GM19099 (cell line): Measurements from ENCODE around the gene SBNO2.
A peak's percentile ranks its signal among the peaks of the same experiment; 100 is the strongest.

Experiments used
- POLR2A ChIP-seq: IDR thresholded peaks from 3 replicates; pipeline ENCODE4 v1.6.1; 2011; ENCODE audit warnings: low read depth; ENCODE audit not compliant: insufficient read length; ENCODE audit errors: extremely low read depth

The SBNO2 gene

DNA sequence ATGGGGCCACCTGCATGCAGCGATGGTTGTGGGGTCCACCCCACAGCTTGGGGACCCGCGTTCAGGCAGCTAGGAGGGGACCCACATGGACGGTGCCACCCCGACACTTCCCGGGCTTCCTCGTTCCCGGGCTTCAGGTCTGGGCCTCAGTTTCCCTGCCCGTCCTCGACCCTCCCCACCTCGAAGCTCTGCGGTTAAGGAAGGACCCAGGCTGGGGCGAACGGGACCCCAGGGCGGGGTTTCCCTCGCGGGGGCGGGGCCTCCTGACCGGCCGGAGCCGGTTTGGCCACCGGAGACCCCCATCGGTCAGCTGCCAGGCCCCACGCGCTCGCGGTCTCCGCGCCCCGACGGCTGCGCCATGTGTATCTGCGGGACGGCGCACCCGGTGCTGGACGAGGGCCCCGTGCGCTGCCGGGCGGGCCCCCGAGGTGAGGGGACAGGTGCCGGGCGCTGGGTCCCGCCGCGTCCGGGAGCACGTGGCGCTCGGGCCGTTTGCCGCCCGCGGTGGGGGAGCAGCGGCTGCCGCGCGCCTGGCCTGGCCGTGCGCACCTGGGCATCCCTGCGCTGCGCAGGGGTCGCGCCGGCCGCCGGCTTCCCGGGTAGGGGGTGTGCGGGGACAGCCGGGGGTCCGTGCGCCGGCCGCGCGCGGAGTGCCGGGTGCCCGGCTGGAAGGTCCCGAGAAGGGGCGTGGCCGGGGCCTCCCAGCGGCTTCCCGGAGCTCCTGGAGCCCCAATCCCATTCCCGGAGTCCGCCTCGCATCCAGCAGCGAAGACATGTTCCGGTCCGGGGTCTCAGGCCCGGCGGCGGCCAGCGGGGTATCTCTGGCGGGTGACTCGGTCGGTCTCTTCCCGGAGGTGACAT is 102.9 kb downstream of the SBNO2 start:
- no peak for TF ChIP-seq POLR2A

- TF ChIP-seq POLR2A: no peak
These were observed 103.5 kb downstream of the SBNO2 start for GRCh38 chr19:1070576-1070930.

- peak; percentile 42 for TF ChIP-seq POLR2A
These were observed 104.9 kb downstream of the SBNO2 start for GRCh38 chr19:1069009-1069779.

DNA sequence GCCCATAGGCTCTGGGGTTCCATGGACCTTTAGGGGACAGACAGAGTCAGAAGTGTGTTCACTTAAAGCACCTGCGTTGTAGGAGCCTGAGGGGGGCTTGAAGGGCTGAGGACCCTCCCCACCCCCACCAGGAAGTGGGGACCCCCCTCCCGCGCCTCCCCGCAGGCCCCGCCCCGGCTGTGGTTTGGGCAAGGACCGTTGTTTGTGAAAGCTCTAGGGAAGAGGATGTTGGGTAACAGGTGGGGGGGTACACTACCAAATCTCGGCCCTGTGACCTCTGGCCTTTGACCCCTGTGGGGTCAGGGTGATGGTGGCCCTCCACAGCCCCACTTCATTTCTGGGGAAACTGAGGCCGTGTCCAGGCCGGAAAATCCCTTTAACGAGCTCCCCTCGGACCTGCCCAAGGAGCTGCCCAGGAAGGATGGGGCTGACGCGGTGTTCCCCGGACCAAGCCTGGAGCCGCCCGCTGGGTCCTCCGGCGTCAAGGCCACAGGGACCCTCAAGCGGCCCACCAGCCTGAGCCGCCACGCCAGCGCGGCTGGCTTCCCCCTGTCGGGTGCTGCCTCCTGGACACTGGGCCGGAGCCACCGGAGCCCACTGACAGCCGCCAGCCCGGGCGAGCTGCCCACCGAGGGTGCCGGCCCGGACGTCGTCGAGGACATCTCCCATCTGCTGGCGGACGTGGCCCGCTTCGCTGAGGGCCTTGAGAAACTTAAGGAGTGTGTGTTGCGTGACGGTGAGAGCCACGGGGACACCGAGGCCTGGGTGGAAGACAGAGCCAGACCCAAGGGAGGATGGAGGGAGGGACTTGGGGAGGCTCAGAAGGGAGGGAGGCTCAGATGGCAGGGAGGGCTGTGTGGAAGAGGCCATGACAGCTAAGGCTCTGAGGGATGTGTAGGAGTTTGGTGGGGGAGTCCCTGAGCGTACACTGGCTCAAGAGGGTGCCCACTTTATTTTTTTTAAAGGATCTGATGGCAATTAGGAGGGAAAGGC is 105.8 kb downstream of the SBNO2 start:
- TF ChIP-seq POLR2A: peak; percentile 19

GRCh38 chr19:1067341-1067957 is 106.6 kb downstream of the SBNO2 start:
- peak; percentile 11 for TF ChIP-seq POLR2A

DNA sequence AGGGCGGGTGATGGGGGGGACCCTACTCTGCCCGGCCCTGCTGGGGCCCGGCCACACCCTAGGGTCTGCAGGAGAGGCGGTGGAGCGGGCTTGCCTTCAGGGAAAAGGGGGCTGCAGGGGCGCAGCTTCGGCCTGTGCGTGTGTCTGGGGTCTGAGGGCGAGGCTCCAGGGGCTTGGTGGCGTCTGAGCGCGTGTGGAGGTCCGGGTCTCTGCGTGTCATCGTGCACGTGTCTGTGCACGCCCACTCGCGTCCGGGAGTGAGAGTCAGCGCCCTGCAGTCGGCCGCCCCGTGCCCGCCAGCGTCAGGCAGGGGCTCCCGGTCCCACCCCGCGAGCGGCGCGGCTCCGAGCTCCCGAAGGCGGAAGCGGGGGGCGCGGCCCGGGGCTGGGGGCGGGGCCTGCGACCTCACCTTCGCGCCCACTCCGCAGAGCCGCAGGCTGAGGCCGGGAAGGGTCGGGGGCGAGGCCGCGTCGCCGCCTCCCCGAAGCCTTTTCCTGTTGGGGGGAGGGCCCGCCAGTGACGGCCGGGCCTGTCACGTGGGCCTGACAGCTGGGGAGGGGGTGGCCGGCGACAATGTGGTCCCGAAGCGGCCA is 107.2 kb downstream of the SBNO2 start, which contains the start of gene ARHGAP45:
Gene ARHGAP45, plus strand, starts transcription at position 420 of the 593 bp plus-strand sequence. CDS start 239 bp downstream, outside the sequence.
- no peak for TF ChIP-seq POLR2A

GRCh38 chr19:1066251-1066747 is 107.8 kb downstream of the SBNO2 start:
- TF ChIP-seq POLR2A: no peak

GRCh38 chr19:1065606-1066109 is 108.4 kb downstream of the SBNO2 start:
- TF ChIP-seq POLR2A: no peak

GRCh38 chr19:1064661-1065605 is 109.1 kb downstream of the SBNO2 start:
- no peak for TF ChIP-seq POLR2A

DNA sequence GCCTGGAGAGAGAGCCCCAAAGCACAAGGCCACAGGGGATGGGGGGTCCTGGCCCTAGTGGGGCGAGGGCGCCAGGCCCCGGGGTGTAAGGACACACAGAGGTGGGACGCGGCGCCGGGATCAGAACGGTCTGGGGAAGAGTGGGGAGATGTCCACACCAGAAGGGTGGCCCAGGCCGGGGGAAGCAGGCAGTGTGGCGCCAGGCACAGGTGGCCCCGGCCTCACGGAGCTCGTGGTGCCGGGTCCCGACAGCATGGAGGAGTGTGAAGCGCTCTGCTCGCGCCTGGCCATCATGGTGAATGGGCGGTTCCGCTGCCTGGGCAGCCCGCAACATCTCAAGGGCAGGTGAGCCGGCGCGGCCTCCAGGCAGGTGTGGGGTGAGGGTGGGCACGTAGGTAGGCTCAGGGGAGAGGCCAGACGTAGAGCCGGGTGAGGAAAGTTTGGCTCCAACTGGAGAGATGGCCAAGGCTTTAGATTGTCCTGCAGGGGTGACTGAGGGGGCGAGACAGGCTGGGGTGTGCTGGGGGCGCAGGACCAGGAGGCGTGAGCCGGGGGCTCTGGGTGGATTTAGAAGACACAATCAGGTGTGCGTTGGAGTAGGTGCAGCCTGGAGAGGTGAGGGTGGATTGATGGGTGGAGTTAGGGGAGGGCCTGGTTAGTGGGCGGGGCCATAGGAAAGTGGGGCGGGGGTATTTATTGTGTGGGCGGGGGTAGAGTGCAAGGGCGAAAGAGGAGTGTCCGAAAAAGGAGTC is 110.0 kb downstream of the SBNO2 start:
- no peak for TF ChIP-seq POLR2A

- no peak for TF ChIP-seq POLR2A
These were observed 110.8 kb downstream of the SBNO2 start for GRCh38 chr19:1063030-1063908.
